GM18867 (cell line): ENCODE measurements around the gene REEP3.
"Not testable (repeated sequence)": the region's sequence is repeated elsewhere in the genome, so short reads cannot be mapped to it uniquely, and the experiment has no call there.

Experiments used
- ATAC-seq: cut with Tn5 transposase; IDR thresholded peaks from one replicate; pipeline ENCODE4 v1.9.1; 2021; ENCODE audit warnings: mild to moderate bottlenecking, moderate library complexity; ENCODE audit not compliant: unreplicated experiment

Gene REEP3

DNA sequence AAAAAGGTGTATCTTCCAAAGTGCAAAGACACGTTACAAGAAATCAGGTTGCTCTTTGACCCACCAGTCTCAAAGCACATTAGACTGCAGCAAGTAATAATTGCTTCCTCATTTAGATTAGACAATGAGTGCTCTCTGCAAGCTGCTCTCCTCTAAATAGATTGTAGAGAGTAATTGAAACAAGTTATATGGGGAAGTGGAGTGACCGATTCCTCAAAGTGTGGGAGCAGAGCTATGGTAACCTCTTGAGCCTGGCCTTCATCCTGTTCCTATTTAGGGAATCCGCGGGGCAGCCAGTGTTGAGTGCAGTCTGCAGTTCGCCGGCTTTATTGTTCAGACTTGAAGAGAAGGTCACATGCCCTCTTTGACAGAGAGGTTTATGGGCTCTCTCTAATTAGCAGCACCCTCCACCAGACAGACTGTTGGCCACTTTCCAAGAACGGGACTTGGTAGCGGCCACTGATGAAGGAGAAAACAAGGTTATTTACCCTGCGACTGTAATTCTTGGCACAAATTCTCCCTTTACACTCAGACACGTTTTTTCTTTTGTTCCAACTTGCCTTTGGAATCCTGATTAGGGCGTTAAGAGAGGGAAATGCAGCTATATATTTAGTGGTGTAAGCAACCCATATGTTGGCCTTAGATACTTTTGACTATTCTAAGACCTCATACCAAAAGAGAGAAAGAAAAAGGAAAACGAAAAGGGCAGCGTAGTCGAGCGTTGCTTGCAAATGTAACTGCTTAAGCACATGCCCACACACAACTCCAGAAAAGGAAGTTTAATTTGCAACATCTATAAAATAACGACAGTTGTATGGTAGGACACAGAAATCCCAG, 107.5 kb downstream of the REEP3 start:
- peak; percentile 37 for ATAC-seq

DNA sequence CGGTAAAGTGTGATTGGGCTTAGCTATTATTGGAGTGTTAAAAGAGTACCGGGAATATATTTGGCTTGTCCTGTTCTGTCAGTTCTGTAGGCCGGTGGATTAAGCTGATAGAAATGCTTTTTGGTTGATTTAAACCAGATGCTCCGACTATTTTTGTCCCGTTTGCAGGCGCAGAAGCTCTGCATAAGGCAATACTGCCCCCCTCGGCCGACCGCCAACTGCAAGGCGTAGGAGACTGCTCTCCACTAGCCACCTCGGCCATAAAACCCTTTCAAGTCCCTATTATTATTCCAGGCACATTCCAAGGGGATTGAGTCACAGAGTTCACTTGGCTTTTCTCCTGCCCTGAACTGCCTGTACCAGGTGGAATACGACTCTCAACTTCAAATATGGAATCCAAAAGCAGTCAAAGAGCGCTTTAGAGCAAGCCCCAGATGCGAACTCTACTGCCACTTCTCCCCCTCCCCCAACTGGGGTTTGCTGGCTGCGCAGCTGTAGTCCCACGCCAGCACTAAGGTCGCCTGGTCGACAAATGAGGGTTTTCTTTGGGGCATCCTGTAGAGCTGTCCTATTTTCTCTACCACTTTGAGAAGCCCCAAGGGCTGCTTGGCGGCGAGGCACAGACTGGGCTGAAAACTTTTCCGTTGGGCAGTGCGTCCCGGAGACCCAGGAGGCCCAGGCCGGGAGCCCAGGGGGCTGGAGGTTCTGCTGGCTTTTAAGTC, 108.3 kb downstream of the REEP3 start:
- peak; percentile 56 for ATAC-seq

DNA sequence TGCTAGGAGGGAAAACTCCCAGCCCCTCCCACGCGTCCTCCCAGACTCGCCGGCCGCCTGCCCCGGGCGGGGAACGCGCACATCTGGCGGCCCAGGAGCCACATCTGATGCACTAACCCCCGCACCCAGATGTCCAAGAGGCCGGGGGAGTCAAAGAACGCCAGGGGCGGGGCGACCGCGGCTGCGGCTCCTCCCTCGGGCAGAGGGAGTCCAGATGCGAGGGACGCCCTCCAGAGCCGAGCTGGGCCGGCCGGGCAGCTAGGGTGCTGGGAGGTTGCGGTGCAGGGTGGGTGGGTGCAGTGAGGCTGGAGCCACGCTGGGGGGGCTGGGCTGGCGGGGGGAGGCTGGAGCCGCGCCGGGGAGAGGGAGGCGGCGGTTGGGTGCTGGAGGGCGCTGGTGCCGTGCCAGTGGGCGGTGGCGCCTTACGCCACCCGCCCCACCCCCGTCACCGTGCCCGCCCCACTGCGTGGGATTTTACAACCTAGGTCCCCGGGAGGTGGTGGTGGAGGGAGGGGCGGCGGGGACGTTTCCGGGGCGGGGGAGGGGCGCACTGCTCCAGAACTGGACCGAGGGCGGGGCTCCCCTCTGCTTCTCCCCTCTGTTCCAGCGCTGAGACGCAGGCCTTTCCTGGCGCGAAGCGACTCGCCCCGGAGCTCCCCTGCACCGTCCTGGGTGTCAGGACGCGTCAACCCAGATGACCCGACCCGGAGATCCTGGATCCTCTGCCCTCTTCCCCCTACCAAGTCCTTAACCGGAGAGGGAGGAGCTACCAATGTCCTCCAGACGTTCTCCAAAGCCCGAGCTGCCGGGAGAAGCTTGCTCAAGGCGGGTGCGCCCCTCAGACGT, 109.1 kb downstream of the REEP3 start:
- ATAC-seq, result peak; percentile 68

DNA sequence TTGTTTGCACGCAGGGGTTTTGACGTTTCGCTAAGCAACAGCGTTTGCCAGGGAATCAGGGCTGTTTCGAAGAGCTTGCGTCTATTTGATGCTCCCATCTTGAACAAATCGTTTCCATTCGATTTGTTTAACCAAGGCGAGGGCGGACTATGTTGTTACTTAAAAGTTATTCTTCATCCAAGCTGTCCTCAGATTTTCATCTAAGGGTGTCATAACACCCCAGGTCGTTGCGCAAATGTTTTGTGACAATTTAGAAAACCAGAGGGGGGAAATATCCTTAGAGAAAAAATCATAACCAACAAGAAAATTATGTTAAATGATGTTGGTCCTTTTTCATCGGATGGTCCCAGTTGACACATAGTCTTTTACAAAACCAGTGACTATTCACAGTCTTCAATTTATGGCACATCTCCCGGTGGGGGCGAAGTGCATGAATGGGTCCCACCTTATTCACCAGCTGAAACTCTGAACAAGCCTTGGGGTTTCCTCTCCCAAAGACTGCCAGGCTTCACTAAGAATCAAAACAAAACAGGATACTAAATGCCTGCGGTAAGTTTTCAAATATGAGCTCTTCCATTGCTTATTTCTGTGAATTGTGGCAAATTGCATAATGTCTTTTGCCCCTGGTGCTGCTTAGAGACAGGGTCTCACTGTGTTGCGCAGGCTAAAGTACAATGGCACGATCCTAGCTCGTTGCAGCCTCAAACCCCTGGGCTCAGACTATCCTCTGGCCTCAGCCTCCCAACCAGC, 109.9 kb downstream of the REEP3 start:
- no peak for ATAC-seq

DNA sequence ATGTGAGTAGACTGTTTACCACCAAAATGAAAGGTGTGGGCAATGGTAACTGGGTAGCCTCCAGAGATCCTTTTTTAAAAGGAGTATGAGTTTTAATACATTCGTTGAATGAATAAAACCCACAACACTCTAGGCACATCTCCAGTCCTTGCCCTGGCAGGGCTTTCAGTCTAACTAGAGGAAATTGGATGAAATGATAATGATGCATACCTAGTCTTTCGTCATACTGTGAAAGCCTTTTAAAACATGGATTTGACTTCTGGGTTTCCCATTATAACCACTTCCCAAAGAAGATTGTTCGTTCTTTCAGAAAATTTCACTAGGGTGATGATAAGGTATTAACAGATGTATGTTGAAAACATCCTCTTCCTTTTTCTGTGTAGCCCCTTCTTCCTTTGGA, 110.8 kb downstream of the REEP3 start:
- no peak for ATAC-seq

DNA sequence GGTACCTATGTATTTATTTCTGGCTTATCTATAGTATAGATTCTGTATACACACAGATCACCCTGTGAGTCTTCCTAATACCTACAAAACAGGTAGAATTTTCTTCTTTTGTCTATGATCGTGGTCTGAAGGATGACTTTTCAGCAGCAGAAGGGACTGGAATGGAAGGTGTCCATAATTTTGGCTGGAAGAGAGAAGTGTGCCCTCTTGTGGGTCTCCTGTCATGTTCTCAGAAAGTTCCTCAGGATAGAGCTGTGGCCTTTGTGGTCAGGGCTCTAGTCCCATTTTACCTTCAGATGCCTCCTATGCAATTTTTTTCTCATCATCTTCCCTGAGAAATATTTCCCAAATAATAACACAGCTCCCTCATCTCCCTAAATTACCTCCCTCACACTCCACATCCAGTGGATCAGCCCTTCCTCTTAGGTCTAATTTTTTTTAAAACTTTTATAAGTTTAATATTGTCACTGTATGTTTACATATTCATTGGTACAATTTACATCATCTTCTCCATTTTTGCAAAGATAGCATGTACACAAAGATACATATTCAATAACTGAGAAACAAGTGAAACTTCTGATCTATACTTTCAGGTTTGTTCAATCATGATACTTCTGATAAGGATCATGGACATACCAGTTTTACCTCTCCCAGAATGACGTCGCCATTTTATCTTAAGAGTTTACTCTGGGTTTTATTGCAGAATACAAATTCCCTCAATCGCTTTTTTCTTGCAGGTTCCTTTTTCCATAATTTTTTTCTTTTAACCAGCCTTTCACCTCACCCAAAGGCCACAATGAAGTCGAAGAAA, 112.7 kb downstream of the REEP3 start:
- no peak for ATAC-seq

DNA sequence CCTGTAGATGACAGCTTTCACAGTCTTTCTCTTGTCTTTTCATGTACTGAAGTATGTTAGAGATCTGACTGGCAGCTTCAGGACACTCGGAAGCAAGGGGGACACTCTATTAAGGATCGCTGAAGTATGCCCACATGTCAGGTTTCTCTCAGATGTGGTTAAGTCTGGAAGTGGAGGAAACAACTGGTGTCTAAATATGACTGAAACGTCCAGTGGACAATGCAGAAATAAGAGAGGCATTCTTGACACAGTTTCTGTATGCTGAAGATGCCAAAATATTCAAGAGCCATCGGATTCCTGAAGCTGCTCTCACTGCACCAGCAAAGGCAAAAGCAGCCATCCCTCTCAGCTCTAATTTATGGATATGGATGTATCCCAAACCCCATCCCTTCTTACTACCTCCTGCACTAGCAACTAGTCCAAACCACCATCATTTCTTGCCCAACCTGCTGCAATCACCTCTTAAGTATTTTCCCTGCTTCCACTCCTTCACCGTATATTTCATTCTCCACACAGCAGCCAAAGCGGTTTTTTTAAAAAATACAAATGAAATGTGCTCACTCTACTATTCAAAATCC, 113.4 kb downstream of the REEP3 start:
- ATAC-seq, result no peak

DNA sequence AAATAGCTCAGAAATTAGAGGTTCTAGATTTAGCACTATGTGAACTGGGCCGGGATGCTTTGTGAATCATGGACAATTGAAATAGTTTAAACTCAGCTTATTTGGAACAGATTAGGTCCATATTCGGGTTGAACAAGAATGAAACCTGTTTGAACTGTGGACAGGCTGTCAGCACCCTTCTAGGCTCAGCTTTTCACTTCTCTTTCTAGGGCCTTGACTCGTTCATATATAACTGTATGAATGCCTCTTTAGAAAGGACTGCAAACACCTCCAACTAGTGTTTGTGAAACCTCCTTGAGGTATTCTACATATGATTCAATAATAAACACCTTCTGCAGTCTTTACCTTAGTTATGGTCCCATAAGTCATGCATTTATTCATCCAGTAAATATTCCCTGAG, 115.6 kb downstream of the REEP3 start:
- peak; percentile 83 for ATAC-seq

DNA sequence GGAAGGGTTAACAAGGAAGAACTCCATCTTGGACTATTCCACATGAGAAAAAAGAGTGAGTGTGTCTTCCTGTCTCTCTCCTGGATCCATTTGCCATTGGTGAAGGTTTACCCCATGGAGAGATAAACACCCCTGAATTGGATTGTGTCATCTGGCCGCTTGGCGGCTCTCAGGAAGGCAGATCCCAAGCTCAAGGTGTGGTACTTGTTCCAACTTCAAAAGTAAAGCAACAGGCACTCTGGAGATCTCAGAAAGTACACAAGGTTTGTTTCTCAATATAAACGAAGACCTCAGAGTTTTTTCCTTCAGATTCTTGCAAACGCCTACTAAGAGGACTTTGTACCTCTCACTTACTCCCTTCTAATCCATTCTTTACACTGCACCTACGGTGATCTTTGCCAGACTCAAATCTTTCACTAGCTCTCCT, 116.7 kb downstream of the REEP3 start:
- ATAC-seq, result no peak

DNA sequence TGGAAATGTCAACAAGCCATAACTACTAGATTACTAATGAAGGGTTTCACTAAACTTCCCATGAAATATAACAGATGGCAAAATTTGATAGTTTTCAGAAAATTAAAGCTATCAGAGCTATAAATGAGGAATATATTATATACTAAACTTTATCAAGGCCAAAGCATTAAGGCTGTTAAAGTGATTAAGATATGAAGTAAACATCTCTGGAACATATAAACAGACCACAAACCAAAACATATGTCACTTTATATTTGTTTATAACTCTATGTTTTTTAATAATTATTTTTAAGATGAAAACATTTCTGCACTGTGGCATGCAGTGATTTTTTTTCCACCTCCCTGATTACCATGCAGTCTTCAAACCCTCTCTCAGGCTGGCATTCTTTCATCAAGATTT, 120.2 kb downstream of the REEP3 start:
- ATAC-seq, result no peak

DNA sequence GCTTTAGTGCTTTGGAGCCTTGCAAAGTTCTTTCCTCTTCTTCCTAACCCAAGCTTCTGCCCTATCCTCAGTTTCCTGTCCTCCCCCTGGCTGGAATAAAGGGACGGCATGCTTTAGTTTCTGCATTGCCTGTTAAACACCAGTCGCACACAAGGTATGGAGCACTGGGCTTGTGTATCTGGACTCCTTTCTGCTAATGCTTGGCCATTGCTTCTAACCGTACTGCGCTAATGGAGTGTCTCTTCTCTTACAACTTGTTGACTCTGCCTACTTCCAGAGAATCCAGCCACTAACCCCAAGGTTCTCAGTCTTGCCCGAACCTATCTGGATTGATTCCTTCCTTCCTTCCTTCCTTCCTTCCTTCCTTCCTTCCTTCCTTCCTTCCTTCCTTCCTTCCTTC, 120.6 kb downstream of the REEP3 start:
- no peak for ATAC-seq

DNA sequence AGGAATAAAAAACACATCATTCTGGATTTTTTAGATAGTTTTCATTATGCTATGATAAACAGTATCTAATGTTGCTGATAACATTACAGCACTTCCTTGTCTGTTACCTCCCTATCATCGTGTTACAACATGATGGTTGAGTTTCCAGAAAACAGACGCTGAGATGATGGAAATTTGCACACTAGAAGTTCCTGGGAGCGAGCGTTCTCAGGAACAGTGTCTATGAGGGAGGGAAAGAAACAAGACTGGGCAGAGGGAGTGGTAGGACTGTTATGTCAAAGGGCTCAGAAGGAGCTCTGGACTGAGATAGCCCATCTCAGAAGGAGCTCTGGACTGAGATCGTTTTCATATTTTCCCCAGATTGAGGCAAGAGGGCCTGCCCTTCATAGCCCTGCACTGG, 121.6 kb downstream of the REEP3 start:
- ATAC-seq, result no peak

DNA sequence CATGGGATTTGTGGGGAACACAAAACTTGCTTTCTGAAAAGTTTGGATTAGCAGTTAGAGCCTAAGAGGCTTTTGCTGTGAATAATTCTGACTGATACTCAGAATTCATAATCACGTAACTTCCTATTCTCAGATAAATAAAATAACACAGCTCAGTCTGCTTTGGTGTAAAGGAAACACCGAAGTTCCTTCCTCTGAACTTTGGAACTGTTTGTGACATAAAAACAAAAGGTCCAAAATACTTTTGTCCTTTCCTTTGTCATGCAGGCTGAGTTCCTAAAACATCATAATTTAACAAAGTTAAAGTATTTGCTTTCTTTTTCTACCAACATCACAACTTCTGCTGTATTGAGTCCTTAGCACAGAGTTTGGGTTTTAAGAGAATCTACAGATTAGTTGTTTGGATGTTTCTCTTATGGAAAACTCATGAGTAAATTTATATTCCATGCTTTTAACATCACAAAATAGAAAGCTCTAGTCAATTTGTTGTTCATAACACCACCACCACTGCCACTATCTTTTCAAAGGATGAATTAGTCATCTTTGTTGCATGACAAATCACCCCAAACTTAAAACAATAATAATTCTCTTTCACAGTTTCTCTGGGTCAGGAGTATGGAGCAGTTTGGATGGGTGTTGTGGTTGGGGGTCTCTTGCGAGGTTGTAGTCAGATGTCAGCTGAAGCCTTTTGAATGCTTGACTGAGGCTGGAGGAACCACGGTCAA, 123.4 kb downstream of the REEP3 start:
- ATAC-seq, result no peak

DNA sequence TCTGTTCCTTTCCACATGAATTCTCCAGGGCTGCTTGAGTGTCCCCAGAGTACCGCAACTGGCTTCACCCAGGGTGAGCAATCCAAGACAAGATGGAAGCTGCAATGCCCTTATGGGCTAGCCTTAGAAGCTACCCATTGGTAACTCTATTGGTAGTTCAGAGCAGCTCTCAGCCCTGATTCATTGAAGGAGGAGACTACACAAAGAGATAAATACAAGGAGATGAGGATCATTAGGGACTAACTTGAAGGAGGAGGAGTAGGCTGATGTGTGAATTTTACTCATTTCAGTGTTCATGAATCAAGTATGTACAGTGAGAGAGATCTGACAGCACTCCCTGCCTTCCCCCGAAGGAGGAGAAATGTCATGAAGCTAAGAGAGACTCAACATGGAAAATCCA, 124.0 kb downstream of the REEP3 start:
- ATAC-seq, result no peak

DNA sequence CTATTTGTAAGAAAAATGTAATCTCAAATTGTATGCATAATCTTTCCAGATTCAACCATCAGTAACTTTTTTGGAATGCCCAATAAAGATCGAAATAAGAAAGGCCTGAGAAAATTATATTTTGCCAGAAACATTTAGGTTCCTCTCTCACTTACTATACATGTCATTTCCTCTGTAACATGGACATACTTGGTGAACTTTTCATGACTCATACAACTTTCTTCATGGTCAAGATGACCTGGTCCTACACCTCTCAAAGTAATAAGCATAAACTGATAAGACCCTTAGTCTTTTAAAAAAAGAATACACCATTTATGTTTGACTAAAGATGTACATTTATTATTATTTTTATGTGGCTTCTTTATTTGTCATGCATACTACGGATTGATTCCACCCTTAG, 125.3 kb downstream of the REEP3 start:
- no peak for ATAC-seq

DNA sequence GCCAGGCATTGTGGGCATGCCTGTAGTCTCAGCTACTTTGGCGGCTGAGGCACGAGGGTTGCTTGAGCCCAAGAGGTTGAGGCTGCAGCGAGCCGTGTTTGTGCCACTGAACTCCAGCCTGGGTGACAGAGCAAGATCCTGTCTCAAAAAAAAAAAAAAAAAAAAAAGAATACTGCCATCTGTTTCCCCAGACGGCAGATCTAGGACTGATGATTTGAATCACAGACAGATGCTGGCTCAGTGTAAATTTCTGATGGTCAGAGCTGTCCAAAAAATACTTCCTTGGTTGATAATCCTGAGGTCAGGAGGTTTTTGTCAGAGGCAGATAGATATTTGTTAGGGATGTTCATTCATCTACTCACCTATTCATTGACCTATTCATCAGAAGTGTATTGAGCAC, 130.7 kb downstream of the REEP3 start:
- ATAC-seq, result no peak

DNA sequence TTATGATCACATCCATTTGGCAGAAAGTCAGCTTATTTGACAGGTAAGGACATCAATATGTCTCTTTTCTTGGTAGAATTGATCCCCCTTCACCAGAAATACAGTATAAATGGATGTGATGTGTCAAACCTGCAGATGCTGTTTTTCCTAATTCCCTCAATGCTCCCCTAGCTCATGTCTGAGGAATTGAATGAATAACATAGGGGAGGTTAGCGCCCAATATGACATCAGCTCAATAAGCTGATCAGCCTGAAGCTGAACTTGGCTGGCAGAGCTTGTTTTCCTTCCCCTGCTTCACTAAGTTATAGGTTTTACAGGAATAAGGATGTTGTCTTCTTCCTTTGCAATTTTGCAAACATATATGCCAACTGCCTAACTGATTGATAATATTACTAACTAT, 132.5 kb downstream of the REEP3 start:
- ATAC-seq, result no peak

DNA sequence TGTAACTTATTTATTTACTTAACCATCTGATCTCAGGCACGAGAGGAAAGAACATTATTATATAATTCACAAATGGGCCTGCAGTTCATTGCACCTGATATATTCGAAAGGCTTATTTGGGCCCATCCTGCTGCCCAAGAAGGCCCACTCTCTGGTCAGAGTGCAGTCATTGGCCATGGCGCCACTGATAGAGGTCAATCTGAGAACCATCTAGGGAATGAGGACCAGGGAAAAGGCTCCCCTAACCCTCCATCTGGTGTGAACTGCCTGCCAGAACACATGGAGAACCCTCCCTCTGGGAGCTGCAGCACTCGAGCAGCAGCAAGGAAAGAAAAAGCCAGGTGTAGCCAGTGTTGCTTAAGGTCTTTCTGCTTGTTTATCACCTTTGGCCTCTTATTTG, 136.6 kb downstream of the REEP3 start:
- ATAC-seq, result no peak

DNA sequence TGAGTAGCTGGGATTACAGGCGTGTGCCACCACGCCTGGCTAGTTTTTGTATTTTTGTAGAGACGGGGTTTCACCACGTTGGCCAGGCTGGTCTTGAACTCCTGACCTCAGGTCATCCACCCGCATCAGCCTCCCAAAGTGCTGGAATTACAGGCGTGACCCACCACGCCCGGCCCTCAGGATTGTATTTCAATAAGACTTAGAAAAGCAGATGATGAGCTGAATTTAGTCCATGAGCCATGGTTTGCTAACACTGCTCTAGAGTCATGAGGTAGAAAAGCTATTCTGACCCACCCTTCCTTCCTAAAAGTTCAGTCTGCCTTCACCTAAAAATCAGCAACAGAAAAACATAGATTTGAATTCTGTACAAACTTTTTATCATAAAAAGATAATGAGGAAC, 139.7 kb downstream of the REEP3 start:
- not testable (repeated sequence) for ATAC-seq
